Bronchial epithelial cell (primary cell): ENCODE measurements around the gene PRL. TPM values are rescaled to one million over a fixed set of nuclear protein-coding genes. Genes with fewer than 3 reads are reported as not detected.

Experiments used
- DNase-seq: peaks from one replicate; pipeline ENCODE4 v3.0.0-alpha.2; 2010; ENCODE audit warnings: low read depth
- FAIRE-seq: peaks from 2 replicates; lab custom pipeline; 2011; peaks lifted over from hg19 to GRCh38; lab: Jason Lieb, UNC
- H3K27me3 ChIP-seq: 2 replicates; pipeline ENCODE4 v1.5.1; 2011; ENCODE audit warnings: low read length; ENCODE audit not compliant: control insufficient read depth, insufficient read depth
- H3K36me3 ChIP-seq: 2 replicates; pipeline ENCODE4 v1.5.1; 2011; ENCODE audit warnings: low read length; ENCODE audit not compliant: control insufficient read depth, insufficient read depth
- H3K4me3 ChIP-seq: 2 replicates; pipeline ENCODE4 v1.5.1; 2011; ENCODE audit warnings: mild to moderate bottlenecking, low read depth, low read length, control low read depth
- total RNA-seq: library from RNA; depleted of rRNA; stranded (reverse); fragments of >200 nt; gene quantifications from 2 replicates; pipeline ENCODE4 v1.2.1, GENCODE V29; 2014
- TF ChIP-seq, protein P1 (sequence below): IDR thresholded peaks from 2 replicates; pipeline ENCODE4 v1.5.1; 2011; ENCODE audit warnings: mild to moderate bottlenecking, moderate library complexity, low read length, control low read depth, inconsistent platforms; ENCODE audit not compliant: insufficient read depth, severe bottlenecking

PRL gene
- total RNA-seq, 1 donor from 2014 or later, result not detected

DNA sequence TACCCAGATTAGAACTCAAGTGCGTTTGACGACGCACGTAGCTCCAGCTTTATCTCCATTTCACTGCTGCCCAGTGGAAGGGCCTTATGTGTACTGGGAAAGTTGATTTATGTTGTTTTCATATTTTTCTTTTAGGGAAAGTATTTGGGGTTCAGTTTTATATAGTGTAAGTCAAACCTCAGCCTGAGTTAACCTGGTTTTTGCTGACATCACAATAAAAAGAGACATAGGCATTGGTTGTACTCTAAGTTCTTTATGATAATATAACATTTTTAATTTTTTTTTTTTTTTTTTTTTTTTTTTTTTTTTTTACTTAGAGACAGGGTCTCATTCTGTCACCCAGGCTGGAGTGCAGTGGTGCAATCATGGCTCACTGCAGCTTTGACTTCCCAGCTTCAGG is 34.1 kb upstream of the PRL start:
- DNase-seq (no peak), FAIRE-seq (no peak)
- H3K36me3 ChIP-seq, result no peaks in the 10 kb centered on the region
- no peak overlapping the region for H3K4me3 ChIP-seq
- TF ChIP-seq, protein P1, sequence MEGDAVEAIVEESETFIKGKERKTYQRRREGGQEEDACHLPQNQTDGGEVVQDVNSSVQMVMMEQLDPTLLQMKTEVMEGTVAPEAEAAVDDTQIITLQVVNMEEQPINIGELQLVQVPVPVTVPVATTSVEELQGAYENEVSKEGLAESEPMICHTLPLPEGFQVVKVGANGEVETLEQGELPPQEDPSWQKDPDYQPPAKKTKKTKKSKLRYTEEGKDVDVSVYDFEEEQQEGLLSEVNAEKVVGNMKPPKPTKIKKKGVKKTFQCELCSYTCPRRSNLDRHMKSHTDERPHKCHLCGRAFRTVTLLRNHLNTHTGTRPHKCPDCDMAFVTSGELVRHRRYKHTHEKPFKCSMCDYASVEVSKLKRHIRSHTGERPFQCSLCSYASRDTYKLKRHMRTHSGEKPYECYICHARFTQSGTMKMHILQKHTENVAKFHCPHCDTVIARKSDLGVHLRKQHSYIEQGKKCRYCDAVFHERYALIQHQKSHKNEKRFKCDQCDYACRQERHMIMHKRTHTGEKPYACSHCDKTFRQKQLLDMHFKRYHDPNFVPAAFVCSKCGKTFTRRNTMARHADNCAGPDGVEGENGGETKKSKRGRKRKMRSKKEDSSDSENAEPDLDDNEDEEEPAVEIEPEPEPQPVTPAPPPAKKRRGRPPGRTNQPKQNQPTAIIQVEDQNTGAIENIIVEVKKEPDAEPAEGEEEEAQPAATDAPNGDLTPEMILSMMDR, result no peak
- H3K27me3 ChIP-seq, result no peaks in the 10 kb centered on the region

DNA sequence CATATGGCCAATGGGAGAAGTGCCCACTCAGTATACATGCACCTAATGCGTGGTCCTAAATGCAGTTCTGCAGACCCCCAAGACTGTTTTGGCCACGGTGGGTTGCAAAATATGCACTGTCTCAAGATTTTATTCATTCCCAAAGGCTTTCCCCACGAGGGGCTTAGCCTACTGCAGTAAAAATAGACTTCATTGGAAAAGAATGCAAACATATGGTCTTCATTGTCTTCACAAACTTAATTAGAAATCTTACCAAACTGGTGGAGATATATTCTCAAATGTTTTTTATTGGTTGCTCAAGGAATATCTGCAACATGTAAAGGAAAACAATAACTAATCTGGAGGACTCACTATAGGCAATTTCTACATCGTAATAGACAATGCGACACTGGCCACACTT is 31.6 kb upstream of the PRL start:
- no peak for FAIRE-seq
- no peaks in the 10 kb centered on the region for H3K36me3 ChIP-seq
- no peaks in the 10 kb centered on the region for H3K27me3 ChIP-seq
- no peak overlapping the region for H3K4me3 ChIP-seq
- TF ChIP-seq, protein P1, result no peak
- no peak for DNase-seq

DNA sequence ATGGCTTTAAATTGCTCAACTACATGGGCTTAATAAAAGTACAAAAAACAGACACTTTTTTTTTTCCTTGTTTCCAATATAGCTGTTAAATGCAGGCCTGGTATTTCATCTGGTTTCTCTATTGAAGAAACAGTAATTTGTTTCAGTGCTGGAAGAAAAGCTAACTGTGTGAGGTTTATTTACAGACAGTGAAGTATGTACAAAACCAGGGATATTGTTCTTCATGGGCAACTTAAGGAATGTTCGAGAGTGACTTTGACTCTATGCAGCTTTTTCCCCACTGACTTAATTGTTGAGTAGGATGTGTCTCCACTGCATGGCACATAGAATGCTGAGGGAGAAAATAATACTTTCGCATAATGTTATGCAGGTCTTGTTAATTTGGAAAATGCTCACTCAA is 31.0 kb upstream of the PRL start:
- Histone ChIP-seq H3K27me3 (no peaks in the 10 kb centered on the region), H3K4me3 (no peak overlapping the region), H3K36me3 (no peaks in the 10 kb centered on the region)
- FAIRE-seq (no peak), DNase-seq (no peak)
- TF ChIP-seq, protein P1, result no peak

DNA sequence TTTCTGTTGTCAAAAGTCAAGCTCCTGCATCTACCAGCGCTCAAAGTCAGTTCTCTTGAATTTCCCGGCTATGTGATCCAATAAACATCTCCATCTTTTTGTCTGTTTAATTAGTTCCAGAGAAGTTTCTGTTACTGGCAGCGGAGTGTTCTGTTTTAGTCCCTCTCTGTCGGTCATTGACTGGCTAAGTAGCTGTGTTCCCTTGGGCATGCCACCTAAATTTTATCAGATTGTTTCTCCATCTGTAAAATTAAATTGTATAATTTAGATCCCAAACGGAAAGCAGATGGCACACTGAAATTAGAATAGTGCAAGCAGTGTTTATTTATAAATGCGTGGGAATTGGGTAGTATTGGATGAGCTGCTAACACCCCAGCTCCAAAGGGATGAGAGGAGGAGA is 29.7 kb upstream of the PRL start:
- TF ChIP-seq, protein P1, result no peak
- H3K27me3 ChIP-seq, result no peaks in the 10 kb centered on the region
- DNase-seq (no peak), FAIRE-seq (no peak)
- no peaks in the 10 kb centered on the region for H3K36me3 ChIP-seq
- no peak overlapping the region for H3K4me3 ChIP-seq

DNA sequence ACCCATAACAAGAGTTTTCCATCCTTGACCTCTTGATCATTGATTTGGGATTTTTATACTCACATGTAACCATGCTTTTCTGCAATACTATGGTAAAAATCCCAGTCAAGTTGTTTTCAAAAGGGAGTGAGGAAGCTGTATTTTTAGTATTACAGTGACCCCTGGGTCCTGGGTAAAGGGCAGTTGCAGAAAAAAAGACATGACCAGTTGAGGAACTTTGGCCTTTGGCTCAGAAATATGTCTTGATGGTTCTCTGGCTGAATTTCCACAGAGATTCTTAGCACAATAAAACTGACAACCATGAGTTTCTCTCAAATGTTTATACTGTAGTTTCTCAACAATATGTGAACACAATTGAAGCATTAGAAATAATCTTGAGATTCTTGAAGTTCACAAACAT is 28.6 kb upstream of the PRL start:
- H3K36me3 ChIP-seq, result no peaks in the 10 kb centered on the region
- no peak overlapping the region for H3K4me3 ChIP-seq
- H3K27me3 ChIP-seq, result no peaks in the 10 kb centered on the region
- FAIRE-seq, result no peak
- TF ChIP-seq, protein P1, result no peak
- DNase-seq, result no peak

DNA sequence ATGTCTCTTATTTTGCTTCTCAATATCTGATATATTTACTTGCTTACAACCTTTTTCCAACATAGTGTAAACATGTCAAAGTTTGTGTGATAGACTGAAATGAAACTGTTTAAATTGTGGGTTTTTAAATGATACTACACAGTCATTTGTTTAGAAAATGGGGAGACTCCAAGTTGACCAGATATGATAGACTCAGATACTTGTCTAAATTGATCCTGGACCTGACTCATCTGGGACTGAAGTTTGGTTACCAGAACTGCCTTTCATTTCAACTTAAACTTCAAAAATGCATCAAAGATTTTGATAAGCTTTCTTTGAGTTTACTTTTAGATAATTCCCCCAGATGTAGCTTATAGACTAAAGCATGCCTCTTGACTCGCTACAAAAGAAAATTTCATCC is 27.0 kb upstream of the PRL start:
- FAIRE-seq, result no peak
- Histone ChIP-seq H3K27me3 (no peaks in the 10 kb centered on the region), H3K36me3 (no peaks in the 10 kb centered on the region), H3K4me3 (no peak overlapping the region)
- TF ChIP-seq, protein P1, result no peak
- no peak for DNase-seq
